HEK293 (cell line): ENCODE results near the gene SUOX.

Experiments used
- FEZF1 ChIP-seq: fragments of 450-650 bp; formaldehyde crosslinking; IDR thresholded peaks from 2 replicates; pipeline ENCODE4 v1.5.1; 2016; ENCODE audit warnings: missing biosample characterization, missing genetic modification characterization
- KLF10 ChIP-seq: fragments of 450-650 bp; IDR thresholded peaks from 2 replicates; pipeline ENCODE4 v1.5.1; 2018; ENCODE audit warnings: missing biosample characterization, mild to moderate bottlenecking, missing genetic modification characterization
- KLF9 ChIP-seq: fragments of 450-650 bp; formaldehyde crosslinking; IDR thresholded peaks from 2 replicates; pipeline ENCODE4 v1.5.1; 2016; ENCODE audit warnings: missing biosample characterization, missing genetic modification characterization, low read depth
- PRDM4 ChIP-seq: fragments of 450-650 bp; formaldehyde crosslinking; IDR thresholded peaks from 2 replicates; pipeline ENCODE4 v1.5.1; 2017; ENCODE audit warnings: missing biosample characterization, missing genetic modification characterization
- TCF7L2 ChIP-seq: IDR thresholded peaks from 2 replicates; pipeline ENCODE4 v1.6.1; 2011; ENCODE audit warnings: low read depth, mild to moderate bottlenecking, inconsistent platforms, low read length, moderate library complexity, borderline replicate concordance
- YY1 ChIP-seq: fragments of 450-650 bp; formaldehyde crosslinking; IDR thresholded peaks from 2 replicates; pipeline ENCODE4 v1.5.1; 2018; ENCODE audit warnings: missing biosample characterization, missing genetic modification characterization
- YY2 ChIP-seq: fragments of 450-650 bp; formaldehyde crosslinking; IDR thresholded peaks from 2 replicates; pipeline ENCODE4 v1.5.1; 2016; ENCODE audit warnings: missing biosample characterization, missing genetic modification characterization
- ZBTB8A ChIP-seq: fragments of 450-650 bp; formaldehyde crosslinking; IDR thresholded peaks from 2 replicates; pipeline ENCODE4 v1.5.1; 2016; ENCODE audit warnings: missing biosample characterization, missing genetic modification characterization
- ZEB2 ChIP-seq: fragments of 450-650 bp; formaldehyde crosslinking; IDR thresholded peaks from 2 replicates; pipeline ENCODE4 v1.5.1; 2016; ENCODE audit warnings: missing biosample characterization, missing genetic modification characterization
- ZNF10 ChIP-seq: fragments of 450-650 bp; formaldehyde crosslinking; IDR thresholded peaks from 2 replicates; pipeline ENCODE4 v1.5.1; 2017; ENCODE audit warnings: missing biosample characterization, missing genetic modification characterization
- ZNF19 ChIP-seq: fragments of 450-650 bp; formaldehyde crosslinking; IDR thresholded peaks from 2 replicates; pipeline ENCODE4; 2016; ENCODE audit warnings: missing biosample characterization, missing genetic modification characterization, low read depth
- ZNF398 ChIP-seq: fragments of 450-650 bp; formaldehyde crosslinking; IDR thresholded peaks from 2 replicates; pipeline ENCODE4 v1.5.1; 2017; ENCODE audit warnings: missing biosample characterization, missing genetic modification characterization
- ZNF426 ChIP-seq: fragments of 450-650 bp; formaldehyde crosslinking; IDR thresholded peaks from 2 replicates; pipeline ENCODE4 v1.5.1; 2017; ENCODE audit warnings: missing biosample characterization, missing genetic modification characterization, mild to moderate bottlenecking, inconsistent platforms, moderate library complexity
- ZNF501 ChIP-seq: fragments of 450-650 bp; formaldehyde crosslinking; IDR thresholded peaks from 2 replicates; pipeline ENCODE4 v1.5.1; 2016; ENCODE audit warnings: missing biosample characterization, missing genetic modification characterization
- ZNF600 ChIP-seq: fragments of 450-650 bp; formaldehyde crosslinking; IDR thresholded peaks from 2 replicates; pipeline ENCODE4 v1.5.1; 2016; ENCODE audit warnings: missing biosample characterization, missing genetic modification characterization
- ZNF76 ChIP-seq: fragments of 450-650 bp; formaldehyde crosslinking; IDR thresholded peaks from 2 replicates; pipeline ENCODE4; 2016; ENCODE audit warnings: low read depth, missing biosample characterization, missing genetic modification characterization, borderline replicate concordance
- ZNF792 ChIP-seq: fragments of 450-650 bp; formaldehyde crosslinking; IDR thresholded peaks from 2 replicates; pipeline ENCODE4 v1.5.1; 2016; ENCODE audit warnings: missing biosample characterization, missing genetic modification characterization
- ZNF843 ChIP-seq: fragments of 450-650 bp; formaldehyde crosslinking; IDR thresholded peaks from 2 replicates; pipeline ENCODE4 v1.5.1; 2016; ENCODE audit warnings: missing biosample characterization, missing genetic modification characterization
- TF ChIP-seq, protein P1 (sequence below): fragments of 450-650 bp; formaldehyde crosslinking; IDR thresholded peaks from 2 replicates; pipeline ENCODE4 v1.5.1; 2016; ENCODE audit warnings: missing biosample characterization, missing genetic modification characterization
- TF ChIP-seq, protein P2 (sequence below): fragments of 450-650 bp; formaldehyde crosslinking; conservative IDR thresholded peaks from 2 replicates; pipeline ENCODE4 v1.5.1; 2016; ENCODE audit warnings: low read depth, missing biosample characterization, missing genetic modification characterization
- TF ChIP-seq, protein P3 (sequence below): fragments of 450-650 bp; formaldehyde crosslinking; conservative IDR thresholded peaks from 2 replicates; pipeline ENCODE4 v1.5.1; 2016; ENCODE audit warnings: low read depth, missing biosample characterization, missing genetic modification characterization

Gene SUOX

GRCh38 chr12:55966408-55967281 lies 30.4 kb upstream of the SUOX start, which contains the start of gene CDK2 (continued):
- TF ChIP-seq, protein P1, sequence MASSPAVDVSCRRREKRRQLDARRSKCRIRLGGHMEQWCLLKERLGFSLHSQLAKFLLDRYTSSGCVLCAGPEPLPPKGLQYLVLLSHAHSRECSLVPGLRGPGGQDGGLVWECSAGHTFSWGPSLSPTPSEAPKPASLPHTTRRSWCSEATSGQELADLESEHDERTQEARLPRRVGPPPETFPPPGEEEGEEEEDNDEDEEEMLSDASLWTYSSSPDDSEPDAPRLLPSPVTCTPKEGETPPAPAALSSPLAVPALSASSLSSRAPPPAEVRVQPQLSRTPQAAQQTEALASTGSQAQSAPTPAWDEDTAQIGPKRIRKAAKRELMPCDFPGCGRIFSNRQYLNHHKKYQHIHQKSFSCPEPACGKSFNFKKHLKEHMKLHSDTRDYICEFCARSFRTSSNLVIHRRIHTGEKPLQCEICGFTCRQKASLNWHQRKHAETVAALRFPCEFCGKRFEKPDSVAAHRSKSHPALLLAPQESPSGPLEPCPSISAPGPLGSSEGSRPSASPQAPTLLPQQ (tag by site-specific recombination), result peak; percentile 21; the same call in 1 of the 2 replicates
- TF ChIP-seq, protein P2, sequence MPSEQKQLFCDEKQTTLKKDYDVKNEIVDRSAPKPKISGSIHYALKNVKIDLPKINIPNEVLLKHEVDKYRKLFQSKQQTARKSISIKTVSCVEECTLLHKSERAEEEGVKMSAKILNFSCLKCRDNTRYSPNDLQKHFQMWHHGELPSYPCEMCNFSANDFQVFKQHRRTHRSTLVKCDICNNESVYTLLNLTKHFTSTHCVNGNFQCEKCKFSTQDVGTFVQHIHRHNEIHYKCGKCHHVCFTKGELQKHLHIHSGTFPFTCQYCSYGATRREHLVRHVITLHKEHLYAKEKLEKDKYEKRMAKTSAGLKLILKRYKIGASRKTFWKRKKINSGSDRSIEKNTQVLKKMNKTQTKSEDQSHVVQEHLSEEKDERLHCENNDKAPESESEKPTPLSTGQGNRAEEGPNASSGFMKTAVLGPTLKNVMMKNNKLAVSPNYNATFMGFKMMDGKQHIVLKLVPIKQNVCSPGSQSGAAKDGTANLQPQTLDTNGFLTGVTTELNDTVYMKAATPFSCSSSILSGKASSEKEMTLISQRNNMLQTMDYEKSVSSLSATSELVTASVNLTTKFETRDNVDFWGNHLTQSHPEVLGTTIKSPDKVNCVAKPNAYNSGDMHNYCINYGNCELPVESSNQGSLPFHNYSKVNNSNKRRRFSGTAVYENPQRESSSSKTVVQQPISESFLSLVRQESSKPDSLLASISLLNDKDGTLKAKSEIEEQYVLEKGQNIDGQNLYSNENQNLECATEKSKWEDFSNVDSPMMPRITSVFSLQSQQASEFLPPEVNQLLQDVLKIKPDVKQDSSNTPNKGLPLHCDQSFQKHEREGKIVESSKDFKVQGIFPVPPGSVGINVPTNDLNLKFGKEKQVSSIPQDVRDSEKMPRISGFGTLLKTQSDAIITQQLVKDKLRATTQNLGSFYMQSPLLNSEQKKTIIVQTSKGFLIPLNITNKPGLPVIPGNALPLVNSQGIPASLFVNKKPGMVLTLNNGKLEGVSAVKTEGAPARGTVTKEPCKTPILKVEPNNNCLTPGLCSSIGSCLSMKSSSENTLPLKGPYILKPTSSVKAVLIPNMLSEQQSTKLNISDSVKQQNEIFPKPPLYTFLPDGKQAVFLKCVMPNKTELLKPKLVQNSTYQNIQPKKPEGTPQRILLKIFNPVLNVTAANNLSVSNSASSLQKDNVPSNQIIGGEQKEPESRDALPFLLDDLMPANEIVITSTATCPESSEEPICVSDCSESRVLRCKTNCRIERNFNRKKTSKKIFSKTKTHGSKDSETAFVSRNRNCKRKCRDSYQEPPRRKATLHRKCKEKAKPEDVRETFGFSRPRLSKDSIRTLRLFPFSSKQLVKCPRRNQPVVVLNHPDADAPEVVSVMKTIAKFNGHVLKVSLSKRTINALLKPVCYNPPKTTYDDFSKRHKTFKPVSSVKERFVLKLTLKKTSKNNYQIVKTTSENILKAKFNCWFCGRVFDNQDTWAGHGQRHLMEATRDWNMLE (tag by site-specific recombination), result no peak
- TF ChIP-seq YY1 (tag by site-specific recombination) (no peak), ZNF76 (peak; percentile 57; the same call in 1 of the 2 replicates), ZNF792 (tag by site-specific recombination) (no peak), YY2 (tag by site-specific recombination) (no peak), ZBTB8A (0 out of 2 replicates have a peak, but pooled peaks have one; percentile 13), ZNF398 (peak; percentile 71), KLF10 (no peak; the same call in 1 of the 2 replicates), FEZF1 (tag by site-specific recombination) (no peak), TCF7L2 (peak; percentile 16; the same call in 1 of the 2 replicates), ZNF843 (tag by site-specific recombination) (peak; percentile 37; the same call in 1 of the 2 replicates), ZNF10 (peak; percentile 68; the same call in 1 of the 2 replicates), PRDM4 (tag by site-specific recombination) (no peak; the same call in 1 of the 2 replicates), ZNF19 (tag by site-specific recombination) (no peak), ZEB2 (tag by site-specific recombination) (0 out of 2 replicates have a peak, but pooled peaks have one; percentile 55), KLF9 (tag by site-specific recombination) (peak; percentile 62; the same call in 1 of the 2 replicates), ZNF600 (tag by site-specific recombination) (peak; percentile 46; the same call in 1 of the 2 replicates), ZNF426 (no peak), ZNF501 (tag by site-specific recombination) (peak; percentile 68; the same call in 1 of the 2 replicates)
- TF ChIP-seq, protein P3, sequence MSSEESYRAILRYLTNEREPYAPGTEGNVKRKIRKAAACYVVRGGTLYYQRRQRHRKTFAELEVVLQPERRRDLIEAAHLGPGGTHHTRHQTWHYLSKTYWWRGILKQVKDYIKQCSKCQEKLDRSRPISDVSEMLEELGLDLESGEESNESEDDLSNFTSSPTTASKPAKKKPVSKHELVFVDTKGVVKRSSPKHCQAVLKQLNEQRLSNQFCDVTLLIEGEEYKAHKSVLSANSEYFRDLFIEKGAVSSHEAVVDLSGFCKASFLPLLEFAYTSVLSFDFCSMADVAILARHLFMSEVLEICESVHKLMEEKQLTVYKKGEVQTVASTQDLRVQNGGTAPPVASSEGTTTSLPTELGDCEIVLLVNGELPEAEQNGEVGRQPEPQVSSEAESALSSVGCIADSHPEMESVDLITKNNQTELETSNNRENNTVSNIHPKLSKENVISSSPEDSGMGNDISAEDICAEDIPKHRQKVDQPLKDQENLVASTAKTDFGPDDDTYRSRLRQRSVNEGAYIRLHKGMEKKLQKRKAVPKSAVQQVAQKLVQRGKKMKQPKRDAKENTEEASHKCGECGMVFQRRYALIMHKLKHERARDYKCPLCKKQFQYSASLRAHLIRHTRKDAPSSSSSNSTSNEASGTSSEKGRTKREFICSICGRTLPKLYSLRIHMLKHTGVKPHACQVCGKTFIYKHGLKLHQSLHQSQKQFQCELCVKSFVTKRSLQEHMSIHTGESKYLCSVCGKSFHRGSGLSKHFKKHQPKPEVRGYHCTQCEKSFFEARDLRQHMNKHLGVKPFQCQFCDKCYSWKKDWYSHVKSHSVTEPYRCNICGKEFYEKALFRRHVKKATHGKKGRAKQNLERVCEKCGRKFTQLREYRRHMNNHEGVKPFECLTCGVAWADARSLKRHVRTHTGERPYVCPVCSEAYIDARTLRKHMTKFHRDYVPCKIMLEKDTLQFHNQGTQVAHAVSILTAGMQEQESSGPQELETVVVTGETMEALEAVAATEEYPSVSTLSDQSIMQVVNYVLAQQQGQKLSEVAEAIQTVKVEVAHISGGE (tag by site-specific recombination), result peak; percentile 81
